SK-N-SH (cell line): Measurements from ENCODE around the gene CEP55. TPM values are rescaled to one million over a fixed set of nuclear protein-coding genes. Genes with fewer than 3 reads are reported as not detected.

Experiments used
- CTCF ChIA-PET: fragments of 300-600, 350-600 bp; formaldehyde crosslinking; extraction: SDS; loops from one replicate; lab custom pipeline; 2021; lab: Yijun Ruan, JAX
- POLR2A ChIA-PET: fragments of 350-600 bp; sonication (Branson Sonifier 250); formaldehyde crosslinking; extraction: SDS; loops from one replicate; lab custom pipeline; 2020; ENCODE audit warnings: antibody characterized with exemption, inconsistent platforms; lab: Yijun Ruan, JAX
- DNase-seq: peaks from one replicate; pipeline ENCODE4 v3.0.0; 2012
- H2AFZ ChIP-seq: fragments of 200-600 bp; sonication (generic); 2 replicates; pipeline ENCODE4 v1.8.1; 2016; ENCODE audit warnings: antibody characterized with exemption, mild to moderate bottlenecking, low read depth
- H3F3A ChIP-seq: fragments of 200-600 bp; sonication (generic); replicated peaks from 2 replicates; pipeline ENCODE3; 2016; ENCODE audit warnings: antibody characterized with exemption, mild to moderate bottlenecking; ENCODE audit not compliant: insufficient read depth
- H3K27ac ChIP-seq, 2 experiments: fragments of 200-500 bp in 1 of 2; fragments of 200-600 bp in 1 of 2; sonication (Bioruptor generic) in 1 of 2; sonication (generic), shearing (Covaris generic) in 1 of 2; 2 replicates each; pipeline versions ENCODE4 v1.5.1 to v1.6.1; 2014 to 2016; ENCODE audit warnings: low read depth in 2 of 2, inconsistent platforms in 1 of 2, low read length in 1 of 2, mild to moderate bottlenecking in 1 of 2, mixed read lengths in 1 of 2
- H3K27me3 ChIP-seq: fragments of 200-600 bp; sonication (generic), shearing (Covaris generic); 2 replicates; pipeline ENCODE4 v1.6.1; 2016; ENCODE audit warnings: mixed run types; ENCODE audit not compliant: insufficient read depth
- H3K36me3 ChIP-seq, 2 experiments: fragments of 200-500 bp in 1 of 2; fragments of 200-600 bp in 1 of 2; sonication (Bioruptor generic) in 1 of 2; sonication (generic) in 1 of 2; replicated peaks in 1 of 2; 2 replicates each; pipeline versions ENCODE3 to v1.5.1; 2014 to 2016; ENCODE audit warnings: low read length in 1 of 2, mild to moderate bottlenecking in 1 of 2; ENCODE audit not compliant: insufficient read depth in 2 of 2, control insufficient read depth in 1 of 2
- H3K4me1 ChIP-seq, 2 experiments: fragments of 200-500 bp in 1 of 2; fragments of 200-600 bp in 1 of 2; sonication (Bioruptor generic) in 1 of 2; sonication (generic), shearing (Covaris generic) in 1 of 2; 2 replicates each; pipeline versions ENCODE4 v1.5.1 to v1.6.1; 2014 to 2016; ENCODE audit warnings: low read depth in 1 of 2, low read length in 1 of 2, mixed run types in 1 of 2; ENCODE audit not compliant: insufficient read depth in 2 of 2, control insufficient read depth in 1 of 2
- H3K4me2 ChIP-seq: fragments of 200-600 bp; sonication (generic), shearing (Covaris generic); 2 replicates; pipeline ENCODE4 v1.6.1; 2017; ENCODE audit warnings: mixed run types
- H3K4me3 ChIP-seq, 2 experiments: fragments of 200-500 bp in 1 of 2; fragments of 200-600 bp in 1 of 2; sonication (Bioruptor generic) in 1 of 2; sonication (generic), shearing (Covaris generic) in 1 of 2; 2 replicates each; pipeline versions ENCODE4 v1.5.1 to v1.8.1; 2014 to 2016; ENCODE audit warnings: low read depth in 2 of 2, inconsistent platforms in 1 of 2, low read length in 1 of 2, mild to moderate bottlenecking in 1 of 2, mixed read lengths in 1 of 2, moderate library complexity in 1 of 2
- H3K79me2 ChIP-seq: fragments of 200-600 bp; sonication (generic); 2 replicates; pipeline ENCODE4 v1.8.1; 2017; ENCODE audit warnings: mild to moderate bottlenecking; ENCODE audit not compliant: insufficient read depth
- H3K9ac ChIP-seq: fragments of 200-600 bp; sonication (generic); 2 replicates; pipeline ENCODE4 v1.6.1; 2017; ENCODE audit warnings: mixed run types
- H3K9me2 ChIP-seq: fragments of 200-600 bp; sonication (generic); 2 replicates; pipeline ENCODE4 v1.6.1; 2017; ENCODE audit warnings: mixed run types
- H3K9me3 ChIP-seq: fragments of 200-600 bp; sonication (generic); 2 replicates; pipeline ENCODE4 v1.6.1; 2017; ENCODE audit warnings: mixed run types, mild to moderate bottlenecking, moderate library complexity
- H4K20me1 ChIP-seq: fragments of 200-600 bp; sonication (generic); 2 replicates; pipeline ENCODE4 v1.6.1; 2017; ENCODE audit warnings: mild to moderate bottlenecking, mixed run types; ENCODE audit not compliant: insufficient read depth
- CHD2 ChIP-seq: fragments of 150-350 bp; IDR thresholded peaks from 2 replicates; pipeline ENCODE4 v1.6.1; 2018; ENCODE audit warnings: low read length; ENCODE audit not compliant: partially characterized antibody
- ELF1 ChIP-seq: IDR thresholded peaks from 2 replicates; pipeline ENCODE4 v1.4.0; 2012
- FOXM1 ChIP-seq: IDR thresholded peaks from 2 replicates; pipeline ENCODE4 v1.4.0; 2012; ENCODE audit warnings: low read depth, mild to moderate bottlenecking
- GABPA ChIP-seq: IDR thresholded peaks from 2 replicates; pipeline ENCODE4 v1.4.0; 2012; ENCODE audit warnings: low read depth, mild to moderate bottlenecking
- GATA2 ChIP-seq: sonication (generic); formaldehyde crosslinking; IDR thresholded peaks from 2 replicates; pipeline ENCODE4 v1.5.0; 2020; ENCODE audit warnings: mild to moderate bottlenecking, missing genetic modification reagents
- JUND ChIP-seq: IDR thresholded peaks from 2 replicates; pipeline ENCODE4 v1.4.0; 2012
- MEF2A ChIP-seq: IDR thresholded peaks from 2 replicates; pipeline ENCODE4 v1.4.0; 2012; ENCODE audit warnings: low read depth, borderline replicate concordance
- NFIC ChIP-seq: IDR thresholded peaks from 2 replicates; pipeline ENCODE4 v1.4.0; 2012; ENCODE audit warnings: borderline replicate concordance
- NRF1 ChIP-seq: IDR thresholded peaks from 2 replicates; pipeline ENCODE4 v1.6.1; 2012; ENCODE audit warnings: low read depth, mild to moderate bottlenecking, low read length
- POLR2AphosphoS5 ChIP-seq: IDR thresholded peaks from 2 replicates; pipeline ENCODE4 v1.6.1; 2012; ENCODE audit warnings: low read depth, low read length
- RAD21 ChIP-seq: IDR thresholded peaks from 2 replicates; pipeline ENCODE4 v1.6.1; 2012; ENCODE audit warnings: mild to moderate bottlenecking, low read length
- RXRA ChIP-seq: IDR thresholded peaks from 2 replicates; pipeline ENCODE4 v1.4.0; 2012; ENCODE audit warnings: low read depth, mild to moderate bottlenecking, borderline replicate concordance
- SIN3A ChIP-seq: IDR thresholded peaks from 2 replicates; pipeline ENCODE4 v1.6.1; 2012; ENCODE audit warnings: low read depth, mild to moderate bottlenecking, low read length, moderate library complexity, borderline replicate concordance
- TAF1 ChIP-seq: IDR thresholded peaks from 2 replicates; pipeline ENCODE4 v1.6.1; 2012; ENCODE audit warnings: low read depth, mild to moderate bottlenecking, low read length, moderate library complexity, borderline replicate concordance
- TCF12 ChIP-seq: IDR thresholded peaks from 2 replicates; pipeline ENCODE4 v1.4.0; 2012
- YY1 ChIP-seq: IDR thresholded peaks from 2 replicates; pipeline ENCODE4 v1.4.0; 2012; ENCODE audit warnings: low read depth, mild to moderate bottlenecking
- WGBS: methylation state at CpG from one replicate; pipeline ENCODE4 v1.1.6; 2017; ENCODE audit warnings: low lambda C conversion rate; 5-methylcytosine and 5-hydroxymethylcytosine counted together
- polyA plus RNA-seq, 3 experiments: library from polyadenylated mRNA; depleted of rRNA; stranded (reverse); fragments of >200 nt; gene quantifications; 2 replicates each; pipeline ENCODE4 v1.2.3, GENCODE V29; 2012
- TF ChIP-seq, protein P1 (sequence below): IDR thresholded peaks from 2 replicates; pipeline ENCODE4 v1.6.1; 2012; ENCODE audit warnings: mild to moderate bottlenecking, low read depth, low read length, moderate library complexity
- TF ChIP-seq, protein P2 (sequence below): fragments of 150-350 bp; IDR thresholded peaks from 2 replicates; pipeline ENCODE4 v1.6.1; 2016; ENCODE audit warnings: mild to moderate bottlenecking, low read depth, low read length
- TF ChIP-seq, protein P3 (sequence below): fragments of 150-350 bp; IDR thresholded peaks from 2 replicates; pipeline ENCODE4 v1.6.1; 2017; ENCODE audit warnings: antibody characterized with exemption, low read length, low read depth, borderline replicate concordance
- TF ChIP-seq, protein P4 (sequence below): IDR thresholded peaks from 2 replicates; pipeline ENCODE4; 2012
- TF ChIP-seq, protein P5 (sequence below): IDR thresholded peaks from 2 replicates; pipeline ENCODE4 v1.4.0; 2012; ENCODE audit warnings: low read depth
- TF ChIP-seq, protein P6 (sequence below): IDR thresholded peaks from 2 replicates; pipeline ENCODE4 v1.4.0; 2012; ENCODE audit warnings: low read depth, borderline replicate concordance

Gene CEP55
- polyA plus RNA-seq, 1 of the 3 experiments (the other 2 are of a cell fraction): 9.8 TPM

DNA sequence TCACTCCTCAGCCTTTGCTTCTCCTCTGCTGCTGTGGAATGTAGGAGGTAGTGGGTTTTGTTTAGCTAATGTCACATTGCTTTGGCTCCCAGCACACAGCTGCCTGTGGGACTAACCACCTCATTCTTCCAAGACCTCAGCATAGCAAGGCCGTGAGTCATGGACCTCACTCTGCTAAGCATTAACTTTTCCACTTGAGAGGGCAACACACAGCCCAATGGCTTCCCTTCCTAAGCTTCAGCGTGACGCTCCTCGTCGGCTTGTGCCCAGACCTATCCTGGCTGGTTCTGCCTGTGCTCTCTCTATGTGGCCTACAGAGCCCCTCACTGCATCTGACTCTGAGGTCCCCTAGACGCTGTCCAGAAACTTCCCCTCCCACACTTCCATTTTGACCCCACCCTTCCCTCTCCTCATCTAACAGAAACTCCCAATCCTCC, 37.6 kb upstream of the CEP55 start (continued):
- TF ChIP-seq, protein P1, sequence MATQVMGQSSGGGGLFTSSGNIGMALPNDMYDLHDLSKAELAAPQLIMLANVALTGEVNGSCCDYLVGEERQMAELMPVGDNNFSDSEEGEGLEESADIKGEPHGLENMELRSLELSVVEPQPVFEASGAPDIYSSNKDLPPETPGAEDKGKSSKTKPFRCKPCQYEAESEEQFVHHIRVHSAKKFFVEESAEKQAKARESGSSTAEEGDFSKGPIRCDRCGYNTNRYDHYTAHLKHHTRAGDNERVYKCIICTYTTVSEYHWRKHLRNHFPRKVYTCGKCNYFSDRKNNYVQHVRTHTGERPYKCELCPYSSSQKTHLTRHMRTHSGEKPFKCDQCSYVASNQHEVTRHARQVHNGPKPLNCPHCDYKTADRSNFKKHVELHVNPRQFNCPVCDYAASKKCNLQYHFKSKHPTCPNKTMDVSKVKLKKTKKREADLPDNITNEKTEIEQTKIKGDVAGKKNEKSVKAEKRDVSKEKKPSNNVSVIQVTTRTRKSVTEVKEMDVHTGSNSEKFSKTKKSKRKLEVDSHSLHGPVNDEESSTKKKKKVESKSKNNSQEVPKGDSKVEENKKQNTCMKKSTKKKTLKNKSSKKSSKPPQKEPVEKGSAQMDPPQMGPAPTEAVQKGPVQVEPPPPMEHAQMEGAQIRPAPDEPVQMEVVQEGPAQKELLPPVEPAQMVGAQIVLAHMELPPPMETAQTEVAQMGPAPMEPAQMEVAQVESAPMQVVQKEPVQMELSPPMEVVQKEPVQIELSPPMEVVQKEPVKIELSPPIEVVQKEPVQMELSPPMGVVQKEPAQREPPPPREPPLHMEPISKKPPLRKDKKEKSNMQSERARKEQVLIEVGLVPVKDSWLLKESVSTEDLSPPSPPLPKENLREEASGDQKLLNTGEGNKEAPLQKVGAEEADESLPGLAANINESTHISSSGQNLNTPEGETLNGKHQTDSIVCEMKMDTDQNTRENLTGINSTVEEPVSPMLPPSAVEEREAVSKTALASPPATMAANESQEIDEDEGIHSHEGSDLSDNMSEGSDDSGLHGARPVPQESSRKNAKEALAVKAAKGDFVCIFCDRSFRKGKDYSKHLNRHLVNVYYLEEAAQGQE: 0 out of 2 replicates have a peak, but pooled peaks have one; percentile 54
- no peak for TF ChIP-seq CHD2
- no peak for TF ChIP-seq GATA2
- TF ChIP-seq, protein P2, sequence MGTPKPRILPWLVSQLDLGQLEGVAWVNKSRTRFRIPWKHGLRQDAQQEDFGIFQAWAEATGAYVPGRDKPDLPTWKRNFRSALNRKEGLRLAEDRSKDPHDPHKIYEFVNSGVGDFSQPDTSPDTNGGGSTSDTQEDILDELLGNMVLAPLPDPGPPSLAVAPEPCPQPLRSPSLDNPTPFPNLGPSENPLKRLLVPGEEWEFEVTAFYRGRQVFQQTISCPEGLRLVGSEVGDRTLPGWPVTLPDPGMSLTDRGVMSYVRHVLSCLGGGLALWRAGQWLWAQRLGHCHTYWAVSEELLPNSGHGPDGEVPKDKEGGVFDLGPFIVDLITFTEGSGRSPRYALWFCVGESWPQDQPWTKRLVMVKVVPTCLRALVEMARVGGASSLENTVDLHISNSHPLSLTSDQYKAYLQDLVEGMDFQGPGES: no peak
- TF ChIP-seq MEF2A: no peak
- TF ChIP-seq NFIC: peak; percentile 74
- TF ChIP-seq RXRA: peak; percentile 70; the same call in 1 of the 2 replicates
- peak; percentile 69; the same call in 1 of the 2 replicates for TF ChIP-seq TAF1
- TF ChIP-seq, protein P3, sequence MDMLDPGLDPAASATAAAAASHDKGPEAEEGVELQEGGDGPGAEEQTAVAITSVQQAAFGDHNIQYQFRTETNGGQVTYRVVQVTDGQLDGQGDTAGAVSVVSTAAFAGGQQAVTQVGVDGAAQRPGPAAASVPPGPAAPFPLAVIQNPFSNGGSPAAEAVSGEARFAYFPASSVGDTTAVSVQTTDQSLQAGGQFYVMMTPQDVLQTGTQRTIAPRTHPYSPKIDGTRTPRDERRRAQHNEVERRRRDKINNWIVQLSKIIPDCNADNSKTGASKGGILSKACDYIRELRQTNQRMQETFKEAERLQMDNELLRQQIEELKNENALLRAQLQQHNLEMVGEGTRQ: no peak
- no peak for TF ChIP-seq RAD21
- TF ChIP-seq SIN3A: peak; percentile 73; the same call in 1 of the 2 replicates
- peak; percentile 65; the same call in 1 of the 2 replicates for TF ChIP-seq FOXM1

DNA sequence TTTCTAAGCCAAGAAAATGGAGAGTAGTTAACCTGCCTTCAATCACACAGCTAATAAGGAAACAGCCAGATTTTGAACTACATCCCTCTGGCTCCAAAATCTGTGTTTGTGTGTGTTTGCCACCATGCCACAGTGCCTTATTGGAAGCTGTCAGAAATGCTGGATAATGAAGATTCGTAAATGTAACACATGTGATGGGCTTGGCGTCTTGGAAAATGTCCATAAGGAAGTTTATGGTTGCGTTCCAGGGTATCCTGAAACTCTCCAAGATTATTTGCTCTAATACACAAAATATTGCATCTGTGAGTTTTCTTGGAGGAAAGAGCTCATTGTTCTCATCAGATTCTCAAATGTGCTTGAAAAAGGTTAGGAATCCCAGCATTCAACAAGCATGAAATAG, 36.9 kb upstream of the CEP55 start:
- H3K9ac ChIP-seq: peak overlapping the region; percentile 82
- peaks cover 0 to 30% of the 10 kb centered on the region in 2 experiments for H3K36me3 ChIP-seq
- peaks cover 60% of the 10 kb centered on the region for H3F3A ChIP-seq
- H3K27me3 ChIP-seq: no peaks in the 10 kb centered on the region
- peak overlapping the region; percentile 86 to 99; a peak in 3 of 4 replicates for H3K27ac ChIP-seq
- peak overlapping the region; percentile 60 for H3K4me2 ChIP-seq
- DNase-seq: no peak
- H3K9me2 ChIP-seq: no peaks in the 10 kb centered on the region
- no peak overlapping the region for H2AFZ ChIP-seq
- no peaks in the 10 kb centered on the region for H3K9me3 ChIP-seq
- 43% methylated on average over 3 of the region's 3 CpGs for WGBS
- H3K4me1 ChIP-seq: peaks cover 7 to 62% of the 10 kb centered on the region in 2 experiments; a peak in 3 of 4 replicates
- ChIA-PET POLR2A (no interaction called here), CTCF (interaction anchor here (1.1 to 1.3 kb wide), 3 partner anchors 9 to 80 kb away, joined by 3 to 4 read pairs (median 3); no protein-coding TSS in a partner anchor)
- no peak overlapping the region for H3K4me3 ChIP-seq
- peaks cover 92% of the 10 kb centered on the region for H3K79me2 ChIP-seq
- no peaks in the 10 kb centered on the region for H4K20me1 ChIP-seq
- TF ChIP-seq YY1 (no peak), ELF1 (no peak), POLR2AphosphoS5 (no peak), NFIC (no peak), JUND (no peak), MEF2A (no peak), FOXM1 (no peak), TCF12 (no peak), GABPA (no peak), SIN3A (no peak), RAD21 (no peak), NRF1 (no peak), RXRA (no peak)
- TF ChIP-seq, protein P4, sequence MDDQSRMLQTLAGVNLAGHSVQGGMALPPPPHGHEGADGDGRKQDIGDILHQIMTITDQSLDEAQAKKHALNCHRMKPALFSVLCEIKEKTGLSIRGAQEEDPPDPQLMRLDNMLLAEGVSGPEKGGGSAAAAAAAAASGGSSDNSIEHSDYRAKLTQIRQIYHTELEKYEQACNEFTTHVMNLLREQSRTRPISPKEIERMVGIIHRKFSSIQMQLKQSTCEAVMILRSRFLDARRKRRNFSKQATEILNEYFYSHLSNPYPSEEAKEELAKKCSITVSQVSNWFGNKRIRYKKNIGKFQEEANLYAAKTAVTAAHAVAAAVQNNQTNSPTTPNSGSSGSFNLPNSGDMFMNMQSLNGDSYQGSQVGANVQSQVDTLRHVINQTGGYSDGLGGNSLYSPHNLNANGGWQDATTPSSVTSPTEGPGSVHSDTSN: no peak
- TF ChIP-seq, protein P3: no peak
- TF ChIP-seq, protein P5, sequence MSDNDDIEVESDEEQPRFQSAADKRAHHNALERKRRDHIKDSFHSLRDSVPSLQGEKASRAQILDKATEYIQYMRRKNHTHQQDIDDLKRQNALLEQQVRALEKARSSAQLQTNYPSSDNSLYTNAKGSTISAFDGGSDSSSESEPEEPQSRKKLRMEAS: no peak
- TF ChIP-seq, protein P6, sequence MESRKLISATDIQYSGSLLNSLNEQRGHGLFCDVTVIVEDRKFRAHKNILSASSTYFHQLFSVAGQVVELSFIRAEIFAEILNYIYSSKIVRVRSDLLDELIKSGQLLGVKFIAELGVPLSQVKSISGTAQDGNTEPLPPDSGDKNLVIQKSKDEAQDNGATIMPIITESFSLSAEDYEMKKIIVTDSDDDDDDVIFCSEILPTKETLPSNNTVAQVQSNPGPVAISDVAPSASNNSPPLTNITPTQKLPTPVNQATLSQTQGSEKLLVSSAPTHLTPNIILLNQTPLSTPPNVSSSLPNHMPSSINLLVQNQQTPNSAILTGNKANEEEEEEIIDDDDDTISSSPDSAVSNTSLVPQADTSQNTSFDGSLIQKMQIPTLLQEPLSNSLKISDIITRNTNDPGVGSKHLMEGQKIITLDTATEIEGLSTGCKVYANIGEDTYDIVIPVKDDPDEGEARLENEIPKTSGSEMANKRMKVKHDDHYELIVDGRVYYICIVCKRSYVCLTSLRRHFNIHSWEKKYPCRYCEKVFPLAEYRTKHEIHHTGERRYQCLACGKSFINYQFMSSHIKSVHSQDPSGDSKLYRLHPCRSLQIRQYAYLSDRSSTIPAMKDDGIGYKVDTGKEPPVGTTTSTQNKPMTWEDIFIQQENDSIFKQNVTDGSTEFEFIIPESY: no peak
